ENCODE measurements around the gene SRC. TPM values are rescaled to one million over a fixed set of nuclear protein-coding genes. Genes with fewer than 3 reads are reported as not detected.

Gene SRC
- polyA plus RNA-seq, 1 of the 3 experiments (the other 2 are of a cell fraction) = 23.8 TPM

GRCh38 chr20:37301558-37301957 is 44.4 kb upstream of the SRC start:
- H3K9ac ChIP-seq = no peak overlapping the region
- no peak for DNase-seq
- H2AFZ ChIP-seq (ENCODE audit: low read depth) = no peak overlapping the region
- H3K9me2 ChIP-seq = no peaks in the 10 kb centered on the region
- H3K27ac ChIP-seq (ENCODE audit: low read depth in 2 of 2, low read length in 1 of 2) = no peak overlapping the region
- WGBS (ENCODE audit: low lambda C conversion rate) = 96% methylated on average over 3 of the region's 3 CpGs
- H3K4me2 ChIP-seq = no peak overlapping the region
- H3K27me3 ChIP-seq (ENCODE audit: insufficient read depth) = no peaks in the 10 kb centered on the region
- peaks cover 10 to 18% of the 10 kb centered on the region in 2 experiments; a peak in 3 of 4 replicates for H3K4me1 ChIP-seq (ENCODE audit: control insufficient read depth in 1 of 2, insufficient read depth in 2 of 2, low read depth in 1 of 2, low read length in 1 of 2)
- ChIA-PET CTCF (interaction anchor here (0.6 to 3.2 kb wide), 2 partner anchors 11 to 18 kb away, joined by 3 to 8 read pairs; no protein-coding TSS in a partner anchor), POLR2A (no interaction called here)
- peaks cover 32 to 35% of the 10 kb centered on the region in 2 experiments for H3K36me3 ChIP-seq (replicated peaks in 1 of 2; ENCODE audit: control insufficient read depth in 1 of 2, insufficient read depth in 2 of 2, low read length in 1 of 2)
- TF ChIP-seq IRF3 (IDR thresholded peaks at IDR 0.05; ENCODE audit: low read depth, low read length) (no peak), RFX5 (IDR thresholded peaks at IDR 0.05; ENCODE audit: low read length) (no peak), SMC3 (IDR thresholded peaks at IDR 0.05; ENCODE audit: low read depth, low read length) (no peak), EP300 (IDR thresholded peaks at IDR 0.05; ENCODE audit: borderline replicate concordance in 1 of 2, low read depth in 1 of 2, low read length in 1 of 2) (no peak), ZBTB33 (IDR thresholded peaks at IDR 0.05; ENCODE audit: borderline replicate concordance, low read depth) (no peak), CTCF (IDR thresholded peaks at IDR 0.05) (no peak), USF2 (IDR thresholded peaks at IDR 0.05; ENCODE audit: borderline replicate concordance, low read depth, low read length) (no peak), TAF1 (IDR thresholded peaks at IDR 0.05; ENCODE audit: borderline replicate concordance, low read depth, low read length) (no peak), JUND (IDR thresholded peaks at IDR 0.05) (no peak)
- H3K79me2 ChIP-seq (ENCODE audit: insufficient read depth) = peaks cover 69% of the 10 kb centered on the region
- H3K4me3 ChIP-seq (ENCODE audit: low read depth in 2 of 2, low read length in 1 of 2) = no peak overlapping the region
- H4K20me1 ChIP-seq (ENCODE audit: insufficient read depth) = no peaks in the 10 kb centered on the region
- H3K9me3 ChIP-seq = no peaks in the 10 kb centered on the region
- peaks cover 4% of the 10 kb centered on the region for H3F3A ChIP-seq (replicated peaks; ENCODE audit: insufficient read depth)

GRCh38 chr20:37302981-37303380 is 43.0 kb upstream of the SRC start:
- Histone ChIP-seq H3K27ac (ENCODE audit: low read depth in 2 of 2, low read length in 1 of 2) (no peak overlapping the region), H3K27me3 (ENCODE audit: insufficient read depth) (no peaks in the 10 kb centered on the region), H3K4me1 (ENCODE audit: control insufficient read depth in 1 of 2, insufficient read depth in 2 of 2, low read depth in 1 of 2, low read length in 1 of 2) (peaks cover 0 to 15% of the 10 kb centered on the region in 2 experiments; a peak in 1 of 4 replicates), H3K79me2 (ENCODE audit: insufficient read depth) (peaks cover 60% of the 10 kb centered on the region), H3K9me3 (no peaks in the 10 kb centered on the region), H3K4me3 (ENCODE audit: low read depth in 2 of 2, low read length in 1 of 2) (no peak overlapping the region), H3K4me2 (no peak overlapping the region), H4K20me1 (ENCODE audit: insufficient read depth) (no peaks in the 10 kb centered on the region), H3F3A (replicated peaks; ENCODE audit: insufficient read depth) (no peaks in the 10 kb centered on the region), H3K9me2 (no peaks in the 10 kb centered on the region), H2AFZ (ENCODE audit: low read depth) (no peak overlapping the region), H3K36me3 (replicated peaks in 1 of 2; ENCODE audit: control insufficient read depth in 1 of 2, insufficient read depth in 2 of 2, low read length in 1 of 2) (peaks cover 32 to 38% of the 10 kb centered on the region in 2 experiments), H3K9ac (no peak overlapping the region)
- 83% methylated on average over 2 of the region's 2 CpGs for WGBS (ENCODE audit: low lambda C conversion rate)
- ChIA-PET CTCF (interaction anchor here (1.6 to 3.2 kb wide), 2 partner anchors 9 to 82 kb away, joined by 3 to 8 read pairs; no protein-coding TSS in a partner anchor), POLR2A (no interaction called here)
- no peak for TF ChIP-seq RAD21 (IDR thresholded peaks at IDR 0.05; ENCODE audit: low read length)
- TF ChIP-seq USF2 (IDR thresholded peaks at IDR 0.05; ENCODE audit: borderline replicate concordance, low read depth, low read length) = no peak
- no peak for TF ChIP-seq NFIC (IDR thresholded peaks at IDR 0.05; ENCODE audit: borderline replicate concordance)
- DNase-seq = no peak

Data from SK-N-SH (cell line).